ENCODE measurements around the gene FBXL13. TPM values are rescaled to one million over a fixed set of nuclear protein-coding genes. Genes with fewer than 3 reads are reported as not detected.
A peak's percentile ranks its signal among the peaks of the same experiment; 100 is the strongest.

FBXL13 gene
- total RNA-seq, 1 donor, result 2.2 TPM

DNA sequence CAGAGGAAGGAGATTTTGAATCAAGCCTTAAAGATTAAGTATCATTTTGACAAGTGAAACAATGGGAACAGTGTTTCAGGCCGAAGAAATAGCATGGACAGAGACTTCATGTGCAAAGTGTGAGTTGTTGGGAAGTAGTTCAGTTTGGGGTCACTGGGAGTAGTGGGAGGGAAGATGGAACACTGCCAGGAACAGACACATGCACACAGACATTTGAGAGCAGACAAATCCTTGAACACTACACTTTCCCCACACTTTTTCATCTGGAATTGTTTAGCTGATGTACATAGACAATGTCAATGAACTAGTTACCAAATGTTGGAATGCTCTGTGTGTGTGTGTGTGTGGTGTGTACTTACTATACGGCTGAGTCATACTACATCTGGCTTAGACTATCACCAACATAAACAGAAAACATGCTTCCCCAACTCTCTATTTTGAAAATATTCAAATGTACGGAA lies 214.2 kb downstream of the FBXL13 start:
- Histone ChIP-seq H3K27me3 (ENCODE audit: insufficient read depth, low read length) (no peaks in the 10 kb centered on the region), H3K36me3 (ENCODE audit: insufficient read depth, low read length) (no peaks in the 10 kb centered on the region), H3K4me2 (ENCODE audit: insufficient read depth, low read length) (no peak overlapping the region), H3K4me3 (ENCODE audit: insufficient read depth, low read length) (no peak overlapping the region), H3K4me1 (ENCODE audit: insufficient read depth, low read length) (no peaks in the 10 kb centered on the region), H4K20me1 (ENCODE audit: insufficient read depth, low read length) (no peaks in the 10 kb centered on the region), H2AFZ (ENCODE audit: low read length) (no peak overlapping the region), H3K9me3 (ENCODE audit: low read depth, low read length) (no peaks in the 10 kb centered on the region), H3K27ac (ENCODE audit: low read depth, low read length) (no peak overlapping the region), H3K79me2 (ENCODE audit: insufficient read depth, low read length) (no peaks in the 10 kb centered on the region)
- TF ChIP-seq, protein P1, sequence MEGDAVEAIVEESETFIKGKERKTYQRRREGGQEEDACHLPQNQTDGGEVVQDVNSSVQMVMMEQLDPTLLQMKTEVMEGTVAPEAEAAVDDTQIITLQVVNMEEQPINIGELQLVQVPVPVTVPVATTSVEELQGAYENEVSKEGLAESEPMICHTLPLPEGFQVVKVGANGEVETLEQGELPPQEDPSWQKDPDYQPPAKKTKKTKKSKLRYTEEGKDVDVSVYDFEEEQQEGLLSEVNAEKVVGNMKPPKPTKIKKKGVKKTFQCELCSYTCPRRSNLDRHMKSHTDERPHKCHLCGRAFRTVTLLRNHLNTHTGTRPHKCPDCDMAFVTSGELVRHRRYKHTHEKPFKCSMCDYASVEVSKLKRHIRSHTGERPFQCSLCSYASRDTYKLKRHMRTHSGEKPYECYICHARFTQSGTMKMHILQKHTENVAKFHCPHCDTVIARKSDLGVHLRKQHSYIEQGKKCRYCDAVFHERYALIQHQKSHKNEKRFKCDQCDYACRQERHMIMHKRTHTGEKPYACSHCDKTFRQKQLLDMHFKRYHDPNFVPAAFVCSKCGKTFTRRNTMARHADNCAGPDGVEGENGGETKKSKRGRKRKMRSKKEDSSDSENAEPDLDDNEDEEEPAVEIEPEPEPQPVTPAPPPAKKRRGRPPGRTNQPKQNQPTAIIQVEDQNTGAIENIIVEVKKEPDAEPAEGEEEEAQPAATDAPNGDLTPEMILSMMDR (IDR thresholded peaks at IDR 0.05; ENCODE audit: extremely low read depth, low read depth, low read length), result no peak
- DNase-seq (ENCODE audit: insufficient read length, low spot score, missing footprints), result peak; percentile 57

DNA sequence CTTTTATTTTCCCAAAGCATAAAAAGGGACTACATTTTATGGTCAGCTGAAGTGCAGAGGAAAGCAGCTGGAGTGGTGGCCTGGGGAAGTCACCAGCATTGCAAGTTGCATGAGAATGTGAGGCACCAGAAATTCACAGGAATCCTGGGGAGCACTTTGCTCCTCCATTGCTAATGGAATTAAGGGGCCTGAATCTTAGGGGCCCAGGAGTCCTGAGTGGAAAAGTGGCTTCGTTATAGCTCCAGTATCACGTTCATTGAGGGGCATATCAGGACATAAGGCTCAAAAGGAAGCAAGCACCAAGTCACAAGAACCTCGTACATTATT lies 214.8 kb downstream of the FBXL13 start:
- no peak overlapping the region for H3K27ac ChIP-seq (ENCODE audit: low read depth, low read length)
- no peaks in the 10 kb centered on the region for H3K79me2 ChIP-seq (ENCODE audit: insufficient read depth, low read length)
- no peak overlapping the region for H3K4me2 ChIP-seq (ENCODE audit: insufficient read depth, low read length)
- H2AFZ ChIP-seq (ENCODE audit: low read length), result no peak overlapping the region
- no peak for DNase-seq (ENCODE audit: insufficient read length, low spot score, missing footprints)
- no peaks in the 10 kb centered on the region for H4K20me1 ChIP-seq (ENCODE audit: insufficient read depth, low read length)
- H3K27me3 ChIP-seq (ENCODE audit: insufficient read depth, low read length), result no peaks in the 10 kb centered on the region
- H3K9me3 ChIP-seq (ENCODE audit: low read depth, low read length), result no peaks in the 10 kb centered on the region
- TF ChIP-seq, protein P1 (IDR thresholded peaks at IDR 0.05; ENCODE audit: extremely low read depth, low read depth, low read length), result no peak
- H3K36me3 ChIP-seq (ENCODE audit: insufficient read depth, low read length), result no peaks in the 10 kb centered on the region
- no peaks in the 10 kb centered on the region for H3K4me1 ChIP-seq (ENCODE audit: insufficient read depth, low read length)
- H3K4me3 ChIP-seq (ENCODE audit: insufficient read depth, low read length), result no peak overlapping the region

DNA sequence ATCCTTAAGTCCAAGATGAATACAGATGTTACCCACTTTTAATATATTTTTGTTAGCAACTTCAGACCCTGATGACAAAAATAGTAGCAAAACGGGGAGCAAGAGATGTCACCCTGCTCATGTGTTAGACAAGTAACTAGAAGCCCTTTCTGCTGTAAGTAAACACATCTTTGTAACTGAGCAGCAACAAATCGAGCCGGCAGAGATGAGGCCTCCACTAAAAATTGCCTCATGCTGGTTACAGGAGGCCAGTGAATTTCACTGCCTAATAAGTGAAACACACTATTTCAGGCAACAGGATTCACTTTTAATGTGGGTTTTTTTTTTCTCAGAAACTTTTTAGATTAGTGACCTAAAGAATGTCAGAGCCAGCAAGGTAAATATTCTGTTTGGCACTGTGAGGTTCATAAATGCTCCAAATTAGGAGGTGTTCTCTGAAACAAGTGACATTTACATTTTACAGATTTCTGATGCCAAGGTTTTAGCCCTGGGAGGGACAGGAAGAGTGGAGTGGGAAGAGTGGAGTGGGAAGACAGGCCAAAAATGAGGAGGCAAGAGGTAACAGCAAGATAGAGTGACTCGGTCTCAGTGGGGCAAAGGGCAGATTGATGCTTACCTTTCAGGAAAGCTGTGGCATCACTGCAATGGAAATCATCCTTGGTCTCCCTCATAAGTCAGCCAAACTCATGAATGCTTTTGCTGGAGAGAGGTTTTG lies 215.4 kb downstream of the FBXL13 start:
- H3K4me2 ChIP-seq (ENCODE audit: insufficient read depth, low read length), result no peak overlapping the region

DNA sequence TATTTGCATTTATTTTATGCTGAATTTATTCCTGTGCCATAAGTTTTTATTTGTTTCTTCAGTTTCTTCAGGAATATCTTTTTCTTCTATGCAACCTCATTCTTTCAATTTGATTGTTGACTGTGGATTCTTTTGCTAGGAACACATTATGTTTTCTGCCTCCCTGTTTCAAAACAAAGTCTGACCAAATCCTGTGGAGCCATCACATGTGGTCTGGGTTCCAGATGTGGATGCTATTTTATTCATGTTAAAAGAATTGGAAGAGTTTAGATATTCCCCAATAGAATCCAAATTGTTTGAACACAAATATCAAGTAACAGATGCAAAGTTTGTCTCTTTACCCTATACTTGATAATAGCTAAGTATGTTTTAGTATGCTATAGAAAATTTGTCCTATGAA lies 218.6 kb downstream of the FBXL13 start:
- Histone ChIP-seq H3K9me3 (ENCODE audit: low read depth, low read length) (no peaks in the 10 kb centered on the region), H3K4me3 (ENCODE audit: insufficient read depth, low read length) (no peak overlapping the region), H3K4me2 (ENCODE audit: insufficient read depth, low read length) (no peak overlapping the region), H3K4me1 (ENCODE audit: insufficient read depth, low read length) (peaks cover 1% of the 10 kb centered on the region), H3K27me3 (ENCODE audit: insufficient read depth, low read length) (no peaks in the 10 kb centered on the region), H3K27ac (ENCODE audit: low read depth, low read length) (no peak overlapping the region), H3K36me3 (ENCODE audit: insufficient read depth, low read length) (no peaks in the 10 kb centered on the region), H2AFZ (ENCODE audit: low read length) (no peak overlapping the region), H3K79me2 (ENCODE audit: insufficient read depth, low read length) (no peaks in the 10 kb centered on the region), H4K20me1 (ENCODE audit: insufficient read depth, low read length) (no peaks in the 10 kb centered on the region)
- TF ChIP-seq, protein P1 (IDR thresholded peaks at IDR 0.05; ENCODE audit: extremely low read depth, low read depth, low read length), result no peak
- DNase-seq (ENCODE audit: insufficient read length, low spot score, missing footprints), result no peak

More for the DNA sequence above, 215.4 kb downstream of the FBXL13 start:
- DNase-seq (ENCODE audit: insufficient read length, low spot score, missing footprints), result no peak
- no peak overlapping the region for H3K4me3 ChIP-seq (ENCODE audit: insufficient read depth, low read length)
- no peak overlapping the region for H3K27ac ChIP-seq (ENCODE audit: low read depth, low read length)
- H2AFZ ChIP-seq (ENCODE audit: low read length), result no peak overlapping the region
- H3K27me3 ChIP-seq (ENCODE audit: insufficient read depth, low read length), result no peaks in the 10 kb centered on the region
- H3K9me3 ChIP-seq (ENCODE audit: low read depth, low read length), result no peaks in the 10 kb centered on the region
- TF ChIP-seq, protein P1 (IDR thresholded peaks at IDR 0.05; ENCODE audit: extremely low read depth, low read depth, low read length), result no peak
- H3K4me1 ChIP-seq (ENCODE audit: insufficient read depth, low read length), result no peaks in the 10 kb centered on the region
- no peaks in the 10 kb centered on the region for H4K20me1 ChIP-seq (ENCODE audit: insufficient read depth, low read length)
- no peaks in the 10 kb centered on the region for H3K79me2 ChIP-seq (ENCODE audit: insufficient read depth, low read length)
- no peaks in the 10 kb centered on the region for H3K36me3 ChIP-seq (ENCODE audit: insufficient read depth, low read length)

All from osteoblast (primary cell).